ENCODE measurements around the gene DNAJA1.

DNA sequence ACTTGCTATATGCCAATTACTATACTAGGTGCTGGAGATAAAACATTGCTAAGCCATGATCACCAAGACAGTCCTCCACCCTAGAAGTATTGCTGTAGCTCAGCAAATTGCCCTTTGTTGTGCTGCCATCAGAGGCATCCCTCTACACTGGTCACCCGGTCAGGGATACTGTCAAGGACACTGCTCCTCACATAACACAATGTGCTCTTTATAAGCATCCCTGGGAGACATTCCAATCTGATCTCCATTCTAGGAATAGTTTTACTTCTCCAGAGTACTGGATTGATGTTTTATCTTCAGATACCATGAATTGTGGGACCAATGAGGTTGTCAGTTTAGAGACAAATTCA, 10.4 kb upstream of the DNAJA1 start:
- TF ChIP-seq EZH2phosphoT487 (IDR thresholded peaks at IDR 0.05): no peak
- TF ChIP-seq, protein P1, sequence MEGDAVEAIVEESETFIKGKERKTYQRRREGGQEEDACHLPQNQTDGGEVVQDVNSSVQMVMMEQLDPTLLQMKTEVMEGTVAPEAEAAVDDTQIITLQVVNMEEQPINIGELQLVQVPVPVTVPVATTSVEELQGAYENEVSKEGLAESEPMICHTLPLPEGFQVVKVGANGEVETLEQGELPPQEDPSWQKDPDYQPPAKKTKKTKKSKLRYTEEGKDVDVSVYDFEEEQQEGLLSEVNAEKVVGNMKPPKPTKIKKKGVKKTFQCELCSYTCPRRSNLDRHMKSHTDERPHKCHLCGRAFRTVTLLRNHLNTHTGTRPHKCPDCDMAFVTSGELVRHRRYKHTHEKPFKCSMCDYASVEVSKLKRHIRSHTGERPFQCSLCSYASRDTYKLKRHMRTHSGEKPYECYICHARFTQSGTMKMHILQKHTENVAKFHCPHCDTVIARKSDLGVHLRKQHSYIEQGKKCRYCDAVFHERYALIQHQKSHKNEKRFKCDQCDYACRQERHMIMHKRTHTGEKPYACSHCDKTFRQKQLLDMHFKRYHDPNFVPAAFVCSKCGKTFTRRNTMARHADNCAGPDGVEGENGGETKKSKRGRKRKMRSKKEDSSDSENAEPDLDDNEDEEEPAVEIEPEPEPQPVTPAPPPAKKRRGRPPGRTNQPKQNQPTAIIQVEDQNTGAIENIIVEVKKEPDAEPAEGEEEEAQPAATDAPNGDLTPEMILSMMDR (IDR thresholded peaks at IDR 0.05): no peak

All from neural progenitor cell (in vitro differentiated cells).